Activated T-helper 9 cell treated with anti-CD3 and anti-CD28 coated beads, Interleukin-2, amount 50 U/mL, for 16 hours (primary cell): ENCODE measurements around the gene CPSF4.
"Not testable (repeated sequence)": the region's sequence is repeated elsewhere in the genome, so short reads cannot be mapped to it uniquely, and the experiment has no call there.

Experiments
- DNase-seq: peaks from one replicate; pipeline ENCODE4 v3.0.0-alpha.2; 2020; ENCODE audit warnings: low read depth

Gene CPSF4

DNA sequence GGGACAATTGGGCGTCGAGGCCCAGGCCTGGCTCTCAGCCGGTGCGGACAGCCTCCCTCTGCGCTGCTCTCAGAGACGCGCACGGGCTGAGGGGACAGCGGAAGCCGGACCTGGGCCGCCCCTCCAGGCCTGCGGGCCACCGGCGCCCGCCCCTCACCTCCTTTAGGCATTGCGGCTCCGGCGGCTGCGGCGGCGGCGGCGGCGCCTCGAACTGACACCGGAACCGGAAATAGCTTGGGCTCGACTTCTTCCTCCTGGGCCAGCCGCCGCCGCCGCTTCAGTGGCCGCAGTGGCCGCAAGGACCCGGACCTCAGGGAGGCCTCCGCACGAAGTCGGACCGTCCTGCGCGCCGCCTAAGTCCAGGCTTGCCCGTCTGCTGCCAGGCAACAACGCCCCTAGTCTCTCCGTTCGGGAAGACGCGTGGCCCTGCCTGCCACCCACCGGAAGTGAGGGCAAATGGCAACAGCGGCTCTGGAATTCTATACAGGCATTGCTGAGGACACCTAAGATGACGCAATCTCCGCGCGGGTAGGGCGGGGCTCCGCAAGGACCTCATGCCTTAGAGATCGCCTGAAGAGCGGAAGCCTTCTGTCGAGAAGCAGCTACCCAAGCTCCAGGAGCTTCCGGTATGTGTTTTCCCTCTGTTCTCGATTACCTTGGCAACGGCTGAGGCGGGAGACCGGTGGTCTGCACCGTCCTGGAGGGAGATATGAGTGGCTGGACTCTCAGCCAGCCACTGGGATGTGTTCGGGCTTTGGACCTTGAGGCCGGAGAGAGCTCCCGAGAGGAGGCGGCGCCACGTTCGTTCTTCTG lies 30.2 kb upstream of the CPSF4 start, which contains the start of the genes BUD31 and PDAP1:
Gene BUD31 (plus strand): TSS at position 591 of the 813 bp plus-strand sequence. CDS start 2,124 bp downstream, outside the sequence.
Gene PDAP1 (minus strand): TSS at position 219 of the 813 bp plus-strand sequence. CDS start 49 bp downstream, at position 170.
- peak; percentile 87 for DNase-seq

DNA sequence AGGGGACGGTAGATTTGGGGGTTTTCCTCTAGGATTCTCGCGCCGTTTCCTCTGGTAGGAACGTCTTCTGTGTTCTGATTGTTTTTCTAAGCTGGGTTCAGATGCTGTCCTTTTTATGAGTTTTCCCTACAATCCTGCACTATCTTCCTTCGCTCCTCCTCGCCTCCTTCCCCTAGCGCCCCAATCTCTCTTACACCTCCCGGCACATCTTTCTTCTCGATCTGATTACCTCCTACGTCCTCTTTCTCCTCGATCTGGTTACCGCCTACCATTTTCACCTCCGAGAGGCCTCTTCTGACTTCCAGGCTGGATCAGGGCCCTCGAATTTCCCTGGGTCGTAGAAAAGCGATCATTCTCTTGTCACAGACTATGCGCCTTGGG lies 29.6 kb upstream of the CPSF4 start:
- DNase-seq: no peak

DNA sequence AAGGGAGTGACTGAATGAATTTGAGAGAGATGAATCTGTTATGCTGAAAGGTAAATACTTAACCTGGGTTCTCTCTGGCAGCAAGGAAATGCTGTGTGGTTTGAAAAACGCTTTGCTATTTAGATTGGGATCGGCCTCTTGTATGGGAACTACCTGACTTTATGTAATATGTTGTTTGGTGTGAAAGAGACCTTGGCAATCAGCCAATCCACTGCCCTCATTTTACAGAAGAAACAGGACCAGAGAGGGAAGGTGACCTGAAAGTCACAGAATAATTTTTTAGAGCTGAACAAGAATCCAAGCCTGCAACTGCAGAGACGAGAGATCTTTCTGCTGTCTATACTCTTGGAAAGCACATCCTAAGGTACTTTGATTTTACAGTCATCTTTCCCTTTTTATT lies 28.9 kb upstream of the CPSF4 start:
- no peak for DNase-seq

DNA sequence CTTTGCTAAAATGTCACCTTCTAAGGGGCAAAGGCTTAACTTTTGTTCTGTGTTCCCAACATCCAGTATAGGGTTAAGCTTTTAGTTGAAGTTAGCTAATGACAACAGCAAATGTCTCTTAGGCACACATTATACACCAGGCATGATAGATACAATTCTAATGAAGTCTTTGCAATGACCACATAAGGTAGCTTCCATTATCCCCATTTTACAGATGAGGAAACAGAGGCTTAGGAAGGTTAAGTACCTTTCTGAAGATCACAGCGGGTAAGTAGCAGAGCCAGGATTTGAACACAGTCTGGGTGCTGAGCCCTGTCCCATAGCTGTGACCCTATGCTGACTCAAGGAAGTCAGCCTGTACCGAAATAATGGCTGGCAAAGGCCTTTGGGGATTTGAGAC lies 28.1 kb upstream of the CPSF4 start:
- no peak for DNase-seq

DNA sequence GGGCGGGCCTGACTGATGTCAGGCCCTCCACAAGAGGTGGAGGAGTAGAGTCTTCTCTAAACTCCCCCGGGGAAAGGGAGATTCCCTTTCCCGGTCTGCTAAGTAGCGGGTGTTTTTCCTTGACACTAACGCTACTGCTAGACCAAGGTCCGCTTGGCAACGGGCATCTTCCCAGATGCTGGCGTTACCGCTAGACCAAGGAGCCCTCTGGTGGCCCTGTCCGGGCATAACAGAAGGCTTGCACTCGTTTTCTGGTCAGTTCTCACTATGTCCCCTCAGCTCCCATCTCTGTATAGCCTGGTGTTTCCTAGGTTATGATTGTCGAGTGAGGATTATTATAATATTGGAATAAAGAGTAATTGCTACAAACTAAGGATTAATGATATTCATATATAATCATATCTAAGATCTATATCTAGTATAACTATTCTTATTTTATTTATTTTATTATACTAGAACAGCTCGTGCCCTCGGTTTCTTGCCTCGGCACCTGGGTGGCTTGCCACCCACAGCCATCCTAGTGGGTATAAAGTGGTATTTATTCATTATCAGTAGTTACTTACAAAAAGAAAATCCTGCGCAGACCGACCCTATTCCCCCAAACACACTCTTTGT lies 23.1 kb upstream of the CPSF4 start:
- not testable (repeated sequence) for DNase-seq

DNA sequence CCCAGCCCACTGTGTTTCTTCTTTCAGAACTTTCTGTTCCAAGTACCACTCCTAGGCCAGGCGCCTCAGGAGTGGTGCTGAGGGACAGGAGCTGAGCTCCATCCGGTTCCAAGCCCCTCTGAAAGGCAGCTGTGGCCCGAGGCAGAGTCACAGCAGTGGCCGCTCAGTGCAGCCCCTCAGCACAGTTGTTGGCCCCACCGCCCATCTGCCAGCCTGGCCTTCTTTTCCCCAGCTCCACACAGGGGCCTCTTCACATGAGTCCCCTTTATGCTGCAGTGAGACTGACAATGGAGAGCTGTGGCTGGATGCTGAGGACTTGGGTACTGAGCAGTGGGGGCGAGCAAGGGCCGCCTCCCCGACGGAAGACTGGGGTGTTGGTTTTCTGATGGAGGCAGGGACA lies 20.5 kb upstream of the CPSF4 start:
- DNase-seq: no peak

DNA sequence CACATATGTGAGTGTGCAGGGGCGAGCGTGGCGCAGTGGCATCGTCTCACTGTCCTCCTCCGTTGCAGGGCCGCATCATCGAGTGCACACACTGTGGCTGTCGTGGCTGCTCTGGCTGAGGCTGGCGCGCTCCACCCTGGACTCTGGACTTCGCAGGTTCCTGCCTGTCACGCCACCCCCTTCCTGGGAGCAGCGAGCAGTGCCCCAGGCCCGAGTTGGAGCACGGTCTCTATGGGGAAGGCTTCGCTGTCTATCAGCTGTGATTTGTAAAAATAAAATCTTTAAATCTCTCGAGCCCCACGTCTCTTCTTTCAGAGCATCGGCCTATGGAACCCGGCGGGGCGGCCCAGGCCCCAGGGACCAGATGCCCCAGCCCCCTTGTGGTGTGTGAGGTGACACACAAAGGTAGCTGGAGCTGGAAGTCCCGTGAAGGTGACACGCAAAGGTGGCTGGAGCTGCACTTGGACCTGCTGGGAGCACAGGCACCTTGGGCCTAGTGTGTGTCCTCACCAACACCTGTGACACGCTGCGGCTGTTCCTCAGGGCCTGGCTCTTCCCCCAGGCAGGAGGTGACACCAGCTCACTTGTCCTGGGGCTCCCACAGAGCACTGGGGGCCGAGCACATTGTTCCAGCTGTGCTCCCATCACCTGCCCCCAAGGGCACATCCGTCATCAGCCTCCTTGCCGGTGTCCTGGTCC lies 19.3 kb upstream of the CPSF4 start:
- DNase-seq: no peak

DNA sequence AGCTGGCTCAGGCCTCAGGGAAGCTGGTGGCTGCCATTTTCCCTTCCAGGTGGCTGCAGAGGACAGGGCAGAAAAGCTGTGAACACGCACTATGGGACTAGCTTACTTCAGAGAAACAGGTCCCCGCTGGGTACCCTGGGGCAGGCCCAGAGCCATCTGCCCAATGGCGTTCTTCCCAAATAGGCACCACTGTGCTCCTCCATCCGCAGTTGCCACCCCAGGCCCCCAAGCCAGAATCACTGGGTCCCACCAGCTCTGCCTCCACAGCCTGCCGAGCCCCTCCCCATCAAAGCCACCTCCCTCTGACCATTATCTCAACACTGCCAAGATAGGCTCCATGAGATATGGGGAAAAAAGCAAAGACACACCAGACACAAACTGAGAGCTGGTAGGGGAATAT lies 18.5 kb upstream of the CPSF4 start:
- no peak for DNase-seq

DNA sequence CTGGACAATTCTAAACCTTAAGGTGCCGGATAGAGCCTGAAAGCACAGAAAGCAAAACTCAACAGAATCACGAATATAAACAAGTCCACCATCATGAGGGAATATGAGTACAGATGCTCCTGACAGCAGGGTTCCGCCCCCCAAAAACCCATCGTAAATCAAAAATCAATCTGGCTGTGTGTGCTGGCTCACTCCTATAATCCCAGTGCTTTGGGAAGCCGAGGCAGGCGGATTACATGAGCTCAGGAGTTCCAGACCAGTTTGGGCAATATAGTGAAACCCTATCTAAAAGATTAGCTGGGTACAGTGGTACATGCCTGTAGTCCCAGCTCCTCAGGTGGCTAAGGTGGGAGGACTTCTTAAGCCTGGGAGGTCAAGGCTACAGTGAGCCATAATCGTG lies 17.8 kb upstream of the CPSF4 start:
- no peak for DNase-seq

DNA sequence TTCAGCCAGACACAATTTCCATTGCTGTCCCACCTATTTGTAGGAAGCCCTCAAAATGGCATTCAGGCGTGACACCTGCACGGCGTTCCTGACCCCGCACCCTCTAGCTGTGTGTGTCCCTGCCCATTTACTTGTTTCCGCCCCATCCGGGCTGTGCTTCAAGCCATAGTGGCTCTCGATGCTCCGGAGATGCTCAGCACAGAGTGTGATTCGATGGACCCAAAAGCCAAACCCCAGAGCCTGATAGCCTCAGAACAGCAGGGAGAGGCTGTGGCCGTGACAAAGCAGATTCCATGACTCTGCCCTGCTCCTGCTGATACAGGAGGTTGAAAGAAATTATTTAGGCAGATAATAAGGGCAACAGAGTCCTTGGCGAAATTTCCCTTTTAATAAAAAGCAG lies 16.6 kb upstream of the CPSF4 start:
- DNase-seq: no peak

DNA sequence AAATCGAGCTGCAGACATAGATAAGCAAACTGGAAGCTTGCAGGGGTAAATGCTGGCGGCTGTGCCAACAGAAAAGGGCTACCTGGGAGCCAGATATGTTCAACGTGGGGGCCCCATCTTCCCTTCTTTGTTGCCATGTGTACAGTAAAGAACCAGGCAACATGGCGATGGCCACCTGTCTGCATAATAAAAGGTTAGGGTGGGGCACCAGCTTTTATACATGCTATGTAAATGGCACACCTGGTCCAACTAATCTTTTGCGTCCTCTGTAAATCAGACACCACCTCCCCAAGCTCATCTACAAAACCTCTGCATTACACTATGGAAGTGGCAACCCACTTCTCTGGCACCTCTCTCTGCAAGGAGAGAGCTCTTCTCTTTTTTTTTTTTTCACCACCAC lies 16.1 kb upstream of the CPSF4 start:
- no peak for DNase-seq

DNA sequence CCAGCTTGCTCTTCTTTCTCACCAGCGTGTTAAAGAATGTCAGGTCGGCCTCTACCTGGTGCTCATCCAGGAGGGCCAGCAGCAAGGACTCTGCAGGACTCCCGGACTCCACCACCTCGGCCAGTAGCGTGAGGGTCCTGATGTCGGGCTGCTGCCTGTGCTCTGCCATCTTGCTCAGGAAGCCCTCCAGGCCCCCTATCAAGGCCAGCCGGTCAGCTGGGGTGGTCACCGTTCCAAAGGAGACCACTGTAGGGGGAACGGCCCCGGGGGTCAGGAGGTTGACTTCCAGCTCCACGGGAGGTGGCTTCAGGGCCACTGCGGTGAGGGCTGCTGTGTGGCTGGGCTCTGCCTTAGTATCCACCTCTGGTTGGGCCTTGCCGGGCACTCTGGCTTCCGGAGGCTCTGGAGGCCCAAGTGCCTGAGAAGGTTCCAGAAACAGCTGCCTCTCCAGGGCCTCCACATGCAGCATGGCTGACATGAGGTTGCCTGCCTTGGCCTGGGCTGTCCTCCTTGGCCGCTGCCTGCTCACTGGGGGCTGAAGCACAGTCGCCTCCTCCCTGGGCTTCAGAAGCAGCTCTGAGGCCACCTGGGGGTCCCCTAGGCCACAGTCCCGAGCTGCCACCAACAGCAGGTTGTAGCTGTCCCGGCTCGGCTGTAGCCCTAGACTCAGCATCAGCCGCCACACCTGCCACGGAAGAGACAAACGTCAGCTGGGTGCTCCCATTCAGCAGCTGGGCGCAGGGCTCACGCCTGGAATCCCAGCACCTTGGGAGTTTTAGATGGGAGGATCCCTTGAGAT lies 13.6 kb upstream of the CPSF4 start:
- DNase-seq: no peak

DNA sequence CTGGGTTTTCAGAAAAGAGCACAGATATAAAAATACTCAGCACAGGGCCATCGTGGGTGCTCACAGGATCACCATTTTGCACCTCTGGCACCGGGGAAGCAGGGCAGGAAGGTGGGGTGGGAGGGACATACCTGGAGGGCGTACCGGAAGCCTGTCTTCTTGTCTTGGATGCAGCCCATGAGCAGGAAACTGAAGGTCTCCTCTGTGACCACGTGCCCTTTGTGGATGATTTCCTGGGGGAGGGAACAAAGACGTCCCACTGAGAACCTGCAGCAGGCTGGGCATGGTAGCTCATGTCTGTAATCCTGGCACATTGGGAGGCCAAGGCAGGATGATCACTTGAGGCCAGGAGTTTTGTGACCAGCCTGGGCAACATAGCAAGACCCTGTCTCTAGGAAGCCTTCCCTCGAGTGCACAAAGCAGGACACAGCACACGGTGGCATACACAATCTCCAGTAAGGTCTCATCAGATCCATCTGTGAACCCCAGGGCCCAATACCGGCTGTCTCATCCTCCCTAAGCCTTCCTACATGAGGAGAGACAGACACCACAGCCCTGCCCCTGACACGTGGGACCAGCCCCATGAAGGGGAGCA lies 9.7 kb upstream of the CPSF4 start:
- no peak for DNase-seq

DNA sequence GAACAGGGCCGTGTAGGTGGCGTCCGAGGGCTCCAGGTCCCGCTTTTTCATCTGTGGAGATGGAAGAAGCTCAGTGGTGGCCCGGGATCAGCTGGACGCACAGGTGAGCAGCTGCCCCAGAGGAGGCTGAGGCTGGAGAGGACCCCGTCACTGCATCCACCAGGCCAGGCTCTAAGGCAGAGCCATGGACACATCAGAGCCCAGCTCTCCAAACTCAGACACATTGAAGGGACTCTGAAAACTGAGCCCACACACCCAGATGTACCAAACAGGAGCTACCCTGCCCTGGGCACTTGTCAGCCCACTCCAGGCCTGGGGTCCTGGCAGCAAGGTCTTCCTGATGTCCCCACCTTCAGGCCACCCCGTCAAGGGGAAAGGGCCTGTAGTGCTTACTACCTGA lies 9.0 kb upstream of the CPSF4 start:
- DNase-seq: no peak

DNA sequence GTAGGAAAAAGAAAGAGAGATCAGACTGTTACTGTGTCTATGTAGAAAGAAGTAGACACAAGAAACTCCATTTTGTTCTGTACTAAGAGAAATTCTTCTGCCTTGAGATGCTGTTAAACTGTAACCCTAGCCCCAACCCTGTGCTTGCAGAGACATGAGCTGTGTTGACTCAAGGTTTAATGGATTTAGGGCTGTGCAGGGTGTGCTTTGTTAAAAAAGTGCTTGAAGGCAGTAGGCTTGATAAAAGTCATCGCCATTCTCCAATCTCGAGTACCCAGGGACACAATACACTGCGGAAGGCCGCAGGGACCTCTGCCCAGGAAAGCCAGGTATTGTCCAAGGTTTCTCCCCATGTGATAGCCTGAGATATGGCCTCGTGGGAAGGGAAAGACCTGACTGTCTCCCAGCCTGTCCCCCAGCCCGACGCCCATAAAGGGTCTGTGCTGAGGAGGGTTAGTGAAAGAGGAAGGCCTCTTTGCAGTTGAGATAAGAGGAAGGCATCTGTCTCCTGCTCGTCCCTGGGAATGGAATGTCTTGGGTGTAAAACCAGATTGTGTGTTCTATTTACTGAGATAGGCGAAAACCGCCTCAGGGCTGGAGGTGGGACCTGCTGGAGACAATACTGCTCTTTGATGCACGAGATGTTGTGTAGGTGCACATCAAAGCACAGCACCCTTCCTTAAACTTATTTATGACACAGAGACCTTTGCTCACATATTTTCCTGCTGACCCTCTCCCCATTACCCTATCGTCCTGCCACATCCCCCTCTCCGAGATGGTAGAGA lies 6.8 kb upstream of the CPSF4 start:
- not testable (repeated sequence) for DNase-seq

DNA sequence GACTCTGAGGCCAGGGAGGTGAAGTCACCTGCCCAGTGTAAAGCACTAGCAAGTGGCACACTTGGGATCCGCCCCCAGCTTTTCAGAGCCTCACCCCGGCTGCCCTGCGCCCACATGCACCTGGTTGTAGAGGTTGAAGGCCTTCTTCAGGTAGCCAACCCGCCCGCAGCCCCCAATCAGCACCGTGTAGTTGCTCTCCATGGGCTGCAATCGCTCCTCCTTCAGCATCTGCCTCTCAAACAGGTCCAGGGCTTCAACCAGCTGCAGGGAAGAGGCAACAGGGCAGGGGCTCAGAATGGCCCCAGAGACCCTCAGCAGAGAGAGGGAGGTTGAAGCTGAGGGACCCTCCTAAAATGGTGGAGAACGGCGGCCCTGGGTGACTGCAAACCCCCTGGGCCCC lies 5.6 kb upstream of the CPSF4 start:
- no peak for DNase-seq

DNA sequence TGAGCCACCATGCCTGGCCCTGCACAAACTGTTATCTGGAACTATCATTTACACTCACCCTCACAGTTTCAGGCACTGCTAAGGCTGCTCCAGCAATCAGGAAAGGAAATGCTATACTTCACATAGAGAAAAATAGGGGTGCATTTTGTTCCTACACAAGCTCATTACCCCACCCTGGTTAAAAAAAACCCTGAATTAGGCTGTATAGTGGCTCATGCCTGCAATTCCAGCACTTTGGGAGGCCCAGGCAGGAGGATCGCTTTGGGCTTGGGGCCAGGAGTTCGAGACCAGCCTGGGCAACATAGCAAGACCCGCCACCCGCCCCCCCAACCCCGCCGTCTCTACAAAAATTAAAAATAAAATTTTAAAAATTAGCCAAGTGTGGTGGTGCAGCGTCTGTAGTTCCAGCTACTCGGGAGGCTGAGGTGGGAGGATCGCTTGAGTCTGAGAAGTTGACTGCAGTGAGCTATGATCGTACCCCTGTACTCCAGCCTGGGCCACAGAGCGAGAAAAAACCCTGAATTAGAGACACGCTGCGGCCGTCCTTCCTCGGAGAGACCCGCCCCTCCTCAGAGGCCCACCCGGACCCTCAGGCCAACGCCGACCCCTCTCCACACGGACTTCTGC lies 684 bp upstream of the CPSF4 start:
- no peak for DNase-seq

DNA sequence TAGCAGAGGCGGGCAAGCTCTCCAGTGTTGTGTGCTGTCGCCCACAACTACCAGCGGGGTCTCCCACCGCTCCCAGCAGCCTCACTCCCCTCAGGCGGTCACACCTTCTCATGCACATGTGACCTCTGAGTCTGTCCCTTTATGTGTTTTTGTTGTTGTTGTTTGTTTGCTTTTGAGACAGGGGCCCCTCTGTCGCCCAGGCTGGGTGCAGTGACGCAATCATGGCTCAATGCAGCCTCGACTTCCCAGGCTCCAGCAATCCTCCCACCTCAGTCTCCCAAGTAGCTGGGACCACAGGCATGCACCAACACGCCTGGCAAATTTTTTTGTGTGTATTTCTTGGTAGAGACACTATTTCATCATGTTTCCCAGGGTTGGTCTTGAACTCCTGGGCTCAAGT lies 1.5 kb downstream of the CPSF4 start:
- DNase-seq: no peak

DNA sequence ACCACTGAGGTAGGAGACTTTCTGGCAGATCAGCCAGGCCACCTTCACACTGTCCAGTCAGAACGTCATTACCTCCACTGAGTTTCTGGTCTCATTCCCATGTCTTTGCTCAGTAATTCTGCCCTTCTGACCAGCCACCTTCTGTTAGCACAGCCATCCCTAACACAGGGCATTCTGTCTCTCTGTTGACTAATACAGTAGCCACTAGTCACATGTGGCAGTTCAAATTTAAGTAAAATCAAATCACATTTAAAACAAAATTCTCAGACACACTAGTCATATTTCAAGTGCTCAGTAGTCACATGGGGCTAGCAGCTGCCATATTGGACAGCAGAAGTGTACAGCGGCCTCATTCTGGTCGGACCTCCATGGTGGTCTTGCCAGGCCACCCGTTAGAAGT lies 7.4 kb downstream of the CPSF4 start:
- DNase-seq: no peak

DNA sequence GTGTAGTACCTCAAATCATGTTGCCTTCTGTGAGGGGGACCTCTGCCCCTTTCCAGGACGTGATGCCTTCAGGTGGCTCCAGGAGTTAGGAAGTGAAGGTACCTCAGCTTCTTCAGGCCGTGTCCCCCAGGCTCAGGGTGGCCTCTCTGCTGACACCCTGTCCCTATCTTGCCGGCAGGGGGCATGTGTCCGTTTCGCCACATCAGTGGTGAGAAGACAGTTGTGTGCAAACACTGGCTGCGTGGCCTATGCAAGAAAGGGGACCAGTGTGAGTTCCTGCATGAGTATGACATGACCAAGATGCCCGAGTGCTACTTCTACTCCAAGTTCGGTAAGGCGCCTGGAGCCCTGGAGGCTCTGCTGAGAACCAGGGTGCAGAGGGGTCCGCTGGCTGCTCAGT lies 9.2 kb downstream of the CPSF4 start:
- no peak for DNase-seq

DNA sequence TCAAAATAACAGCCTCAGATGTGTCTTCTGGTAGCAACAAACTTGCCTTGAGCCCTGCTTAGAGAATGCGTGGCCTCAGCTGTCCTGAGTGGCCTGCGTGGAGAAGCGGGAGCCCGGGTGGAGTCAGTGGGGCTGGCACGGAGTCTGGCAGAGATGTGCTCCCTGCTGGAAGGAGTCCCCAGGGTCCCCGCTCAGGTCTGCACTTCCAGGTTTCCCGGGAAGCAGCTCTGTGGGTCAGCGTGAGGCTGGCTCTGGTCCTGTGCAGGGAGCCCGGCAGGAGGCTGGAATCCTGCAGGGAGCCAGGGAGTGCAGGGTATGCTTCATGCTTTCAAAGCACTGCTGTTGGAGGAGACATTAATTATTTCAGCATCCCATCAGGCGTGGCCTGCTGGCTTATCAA lies 10.1 kb downstream of the CPSF4 start:
- DNase-seq: no peak
